Panc1 (cell line): ENCODE measurements around the gene GSTK1. TPM values are rescaled to one million over a fixed set of nuclear protein-coding genes. Genes with fewer than 3 reads are reported as not detected.

Source experiments
- ATAC-seq: fragments of 200-7000 bp; cut with Tn5 transposase; 2 replicates; pipeline ENCODE4 v1.9.1; 2020; ENCODE audit warnings: mild to moderate bottlenecking, moderate library complexity
- BruUV-seq: library from RNA; stranded (reverse); fragments of 400-500 nt; replicated peaks from 2 replicates; lab custom pipeline; 2021; lab: Mats Ljungman, UMichigan
- CTCF ChIA-PET: fragments of 300-600 bp; sonication (Branson Sonifier 250); formaldehyde crosslinking; loops from one replicate; lab custom pipeline; 2022; ENCODE audit warnings: antibody characterized with exemption; lab: Charles Lee
- POLR2A ChIA-PET: fragments of 300-600 bp; sonication (Branson Sonifier 250); formaldehyde crosslinking; loops from one replicate; lab custom pipeline; 2022; ENCODE audit warnings: antibody characterized with exemption; lab: Charles Lee
- DNase-seq: peaks from one replicate; pipeline ENCODE4 v3.0.0-alpha.2; 2010; ENCODE audit warnings: low read depth, low spot score
- H3K27ac ChIP-seq: 2 replicates; pipeline ENCODE4 v1.5.1; 2011; ENCODE audit warnings: mild to moderate bottlenecking, low read length, inconsistent platforms
- H3K27me3 ChIP-seq: fragments of 200-500 bp; sonication (Bioruptor generic); 2 replicates; pipeline ENCODE4 v1.6.0; 2014; ENCODE audit warnings: low read length, inconsistent platforms; ENCODE audit not compliant: control insufficient read depth, insufficient read depth
- H3K36me3 ChIP-seq: fragments of 200-500 bp; sonication (Bioruptor generic); 2 replicates; pipeline ENCODE4 v1.5.1; 2014; ENCODE audit warnings: inconsistent platforms, mild to moderate bottlenecking, low read length, moderate library complexity; ENCODE audit not compliant: control insufficient read depth, insufficient read depth
- H3K4me1 ChIP-seq: 2 replicates; pipeline ENCODE4 v1.5.1; 2011; ENCODE audit warnings: inconsistent platforms, mild to moderate bottlenecking, low read length, moderate library complexity; ENCODE audit not compliant: control insufficient read depth, insufficient read depth
- H3K4me3 ChIP-seq, 2 experiments: 2 replicates each; pipeline ENCODE4 v1.5.1; 2011 to 2012; ENCODE audit warnings: low read depth in 2 of 2, low read length in 2 of 2, mild to moderate bottlenecking in 2 of 2, inconsistent platforms in 1 of 2, moderate library complexity in 1 of 2
- H3K9me3 ChIP-seq: fragments of 200-500 bp; sonication (Bioruptor generic); 2 replicates; pipeline ENCODE4 v1.5.1; 2014; ENCODE audit warnings: low read depth, mild to moderate bottlenecking, inconsistent platforms, low read length, moderate library complexity; ENCODE audit not compliant: control insufficient read depth, insufficient read depth
- CTCF ChIP-seq: fragments of 450-650 bp; IDR thresholded peaks from 2 replicates; pipeline ENCODE4 v1.5.1; 2017; ENCODE audit warnings: mild to moderate bottlenecking
- POLR2AphosphoS5 ChIP-seq: IDR thresholded peaks from 2 replicates; pipeline ENCODE4 v1.6.1; 2012; ENCODE audit warnings: mild to moderate bottlenecking, low read depth, low read length, moderate library complexity
- REST ChIP-seq, 2 experiments: IDR thresholded peaks; 2 replicates each; pipeline ENCODE4 v1.6.1; 2011 to 2012; ENCODE audit warnings: low read depth in 2 of 2, control low read depth in 1 of 2, low read length in 1 of 2, mild to moderate bottlenecking in 1 of 2, moderate library complexity in 1 of 2; ENCODE audit not compliant: insufficient read depth in 1 of 2
- SIN3A ChIP-seq: IDR thresholded peaks from 2 replicates; pipeline ENCODE4 v1.6.1; 2012; ENCODE audit warnings: low read depth, mild to moderate bottlenecking, low read length, moderate library complexity, borderline replicate concordance; ENCODE audit not compliant: insufficient read depth
- TCF7L2 ChIP-seq: IDR thresholded peaks from 2 replicates; pipeline ENCODE4 v1.6.1; 2011; ENCODE audit warnings: mild to moderate bottlenecking, low read depth, low read length, inconsistent platforms
- in situ Hi-C: cut with HindIII; loops from 2 replicates; pipeline ENCODE4 v1.10.0; 2016; ENCODE audit warnings: low sequenced_read_pairs, low pct_unique_long_range_greater_than_20kb
- intact Hi-C: fragments of 100-400 bp; cut with micrococcal nuclease; formaldehyde crosslinking; loops from one replicate; pipeline ENCODE4 v1.10.0; 2022; ENCODE audit not compliant: unreplicated experiment
- total RNA-seq: library from RNA; stranded (reverse); gene quantifications from one replicate; pipeline ENCODE4 v1.2.1, GENCODE V29; 2021; ENCODE audit not compliant: unreplicated experiment

The GSTK1 gene
- total RNA-seq, 1 experiment from 2014 or later: 100 TPM

GRCh38 chr7:143305423-143306070, 42.3 kb downstream of the GSTK1 start:
- no TSS peak for BruUV-seq
- intact Hi-C loops: loop anchor here (2.0 kb wide), 1 partner anchor 65 kb away; no protein-coding TSS in a partner anchor
- CTCF ChIA-PET: interaction anchor here (0.7 kb wide), 1 partner anchor 41 kb away, joined by 3 read pairs; no protein-coding TSS in a partner anchor

GRCh38 chr7:143308632-143309031, 45.4 kb downstream of the GSTK1 start:
- Histone ChIP-seq H3K4me1 (no peaks in the 10 kb centered on the region), H3K4me3 (no peak overlapping the region), H3K36me3 (peaks cover 13% of the 10 kb centered on the region), H3K9me3 (no peaks in the 10 kb centered on the region), H3K27ac (no peak overlapping the region), H3K27me3 (no peaks in the 10 kb centered on the region)
- no peak for TF ChIP-seq TCF7L2
- no peak for TF ChIP-seq POLR2AphosphoS5
- TF ChIP-seq CTCF: no peak
- no peak for TF ChIP-seq SIN3A
- no peak for TF ChIP-seq REST (IDR thresholded peaks at IDR 0.05; ENCODE audit: insufficient read depth in 1 of 2, low read depth in 2 of 2, low read length in 1 of 2)
- ChIA-PET CTCF (no interaction called here), POLR2A (interaction anchor here (0.6 kb wide), 1 partner anchor 1584 kb away, joined by 4 read pairs; no protein-coding TSS in a partner anchor)
- intact Hi-C loops (no loop called here), in situ Hi-C loops (no loop called here)
- no TSS peak for BruUV-seq
- no peak for DNase-seq
- ATAC-seq: no peak

More at GRCh38 chr7:143305423-143306070, 42.3 kb downstream of the GSTK1 start:
- H3K9me3 ChIP-seq: no peaks in the 10 kb centered on the region
- POLR2A ChIA-PET: no interaction called here
- ATAC-seq: peak; percentile 89
- DNase-seq: no peak
- no peaks in the 10 kb centered on the region for H3K27me3 ChIP-seq
- peak; percentile 87 for TF ChIP-seq CTCF
- no peak for TF ChIP-seq REST (IDR thresholded peaks at IDR 0.05; ENCODE audit: insufficient read depth in 1 of 2, low read depth in 2 of 2, low read length in 1 of 2)
- TF ChIP-seq POLR2AphosphoS5: no peak
- H3K27ac ChIP-seq: no peak overlapping the region
- no peak overlapping the region for H3K4me3 ChIP-seq
- peaks cover 35% of the 10 kb centered on the region for H3K36me3 ChIP-seq
- in situ Hi-C loops: no loop called here
- H3K4me1 ChIP-seq: no peaks in the 10 kb centered on the region
